ENCODE results near the gene NEO1.

The NEO1 gene

DNA sequence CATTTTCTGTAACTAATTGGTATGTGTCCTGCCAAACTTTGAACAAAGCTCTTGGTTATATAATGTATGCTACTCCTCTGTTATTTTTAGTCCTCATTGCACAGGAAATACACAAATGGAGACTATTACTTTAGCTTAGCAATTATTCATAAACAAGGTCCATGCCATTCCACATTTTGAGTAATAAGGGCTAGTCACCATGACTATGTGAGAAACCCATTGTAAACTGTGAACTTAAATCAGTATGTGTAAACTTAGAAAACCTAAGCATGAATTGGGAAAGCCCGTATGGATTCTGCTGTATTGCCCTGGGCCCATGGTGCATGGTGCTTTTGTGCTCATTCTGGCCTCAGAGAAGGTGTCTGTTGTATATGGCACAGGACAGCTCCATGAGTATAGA, 216.2 kb downstream of the NEO1 start:
- H3K27me3 ChIP-seq (ENCODE audit: low read length), result no peaks in the 10 kb centered on the region
- H2AFZ ChIP-seq (ENCODE audit: low read depth, low read length, severe bottlenecking), result no peak overlapping the region
- no peaks in the 10 kb centered on the region for H3K9me2 ChIP-seq (replicated peaks; ENCODE audit: insufficient read depth, low read length)
- no peaks in the 10 kb centered on the region for H3K36me3 ChIP-seq (ENCODE audit: low read length)
- TF ChIP-seq EZH2phosphoT487 (conservative IDR thresholded peaks at IDR 0.05; ENCODE audit: low read length), result no peak
- no peak for TF ChIP-seq CTCF (IDR thresholded peaks at IDR 0.05; ENCODE audit: insufficient read depth, low read length, poor library complexity, severe bottlenecking)
- no peaks in the 10 kb centered on the region for H4K20me1 ChIP-seq (ENCODE audit: low read depth, low read length)
- no peaks in the 10 kb centered on the region for H3K79me2 ChIP-seq (ENCODE audit: insufficient read depth, low read length)
- no peak overlapping the region for H3K27ac ChIP-seq (ENCODE audit: low read depth, low read length)
- no peak overlapping the region for H3K9ac ChIP-seq (ENCODE audit: low read length)
- no peaks in the 10 kb centered on the region for H3F3A ChIP-seq (ENCODE audit: insufficient read depth)
- H3K4me3 ChIP-seq (ENCODE audit: insufficient read depth, low read length, poor library complexity, severe bottlenecking), result no peak overlapping the region
- no peaks in the 10 kb centered on the region for H3K9me3 ChIP-seq (ENCODE audit: insufficient read depth, low read length)
- H3K4me2 ChIP-seq (ENCODE audit: low read depth, low read length, poor library complexity, severe bottlenecking), result no peak overlapping the region

DNA sequence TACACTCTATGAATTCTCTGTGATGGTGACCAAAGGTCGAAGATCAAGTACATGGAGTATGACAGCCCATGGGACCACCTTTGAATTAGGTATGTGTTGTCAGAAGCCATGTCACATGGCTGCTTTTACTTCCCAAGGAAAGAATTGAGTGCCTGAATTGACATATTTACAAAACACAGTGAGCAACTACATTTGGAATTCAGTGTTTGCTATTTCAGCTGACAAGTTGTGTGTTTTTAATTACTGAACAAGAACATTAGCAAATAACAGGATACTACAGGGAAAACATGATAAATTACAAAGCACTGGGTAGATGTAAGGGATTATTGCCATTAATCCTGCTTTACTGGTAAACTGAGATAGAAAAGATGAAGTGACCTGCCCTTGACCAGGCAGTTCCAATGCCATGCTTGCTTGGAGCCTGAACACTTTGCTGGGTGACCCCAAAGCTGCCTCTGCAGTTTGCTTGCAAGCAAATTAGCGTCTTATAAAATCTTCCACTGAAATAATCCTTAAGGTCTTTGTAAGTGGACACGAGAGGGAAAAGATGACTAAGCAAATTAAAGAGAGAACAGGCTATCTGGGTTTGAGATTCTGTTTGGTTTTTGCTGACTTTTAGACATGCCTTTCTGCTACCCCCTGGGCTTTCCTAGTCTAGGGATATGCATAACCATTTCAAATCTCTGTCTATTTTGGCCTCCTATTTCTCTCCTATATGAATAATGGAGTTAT, 218.3 kb downstream of the NEO1 start:
- Histone ChIP-seq H3K27me3 (ENCODE audit: low read length) (no peaks in the 10 kb centered on the region), H4K20me1 (ENCODE audit: low read depth, low read length) (no peaks in the 10 kb centered on the region), H3K36me3 (ENCODE audit: low read length) (no peaks in the 10 kb centered on the region), H3K4me3 (ENCODE audit: insufficient read depth, low read length, poor library complexity, severe bottlenecking) (no peak overlapping the region), H3K79me2 (ENCODE audit: insufficient read depth, low read length) (no peaks in the 10 kb centered on the region), H3K9me2 (replicated peaks; ENCODE audit: insufficient read depth, low read length) (no peaks in the 10 kb centered on the region), H3K9me3 (ENCODE audit: insufficient read depth, low read length) (no peaks in the 10 kb centered on the region), H3K4me2 (ENCODE audit: low read depth, low read length, poor library complexity, severe bottlenecking) (no peak overlapping the region), H3F3A (ENCODE audit: insufficient read depth) (no peaks in the 10 kb centered on the region), H3K27ac (ENCODE audit: low read depth, low read length) (no peak overlapping the region), H3K9ac (ENCODE audit: low read length) (no peak overlapping the region), H2AFZ (ENCODE audit: low read depth, low read length, severe bottlenecking) (no peak overlapping the region)
- TF ChIP-seq EZH2phosphoT487 (conservative IDR thresholded peaks at IDR 0.05; ENCODE audit: low read length) (no peak), CTCF (IDR thresholded peaks at IDR 0.05; ENCODE audit: insufficient read depth, low read length, poor library complexity, severe bottlenecking) (no peak)

- Histone ChIP-seq H3K79me2 (ENCODE audit: insufficient read depth, low read length) (no peaks in the 10 kb centered on the region), H3K27ac (ENCODE audit: low read depth, low read length) (no peak overlapping the region), H3K27me3 (ENCODE audit: low read length) (no peaks in the 10 kb centered on the region), H3K4me2 (ENCODE audit: low read depth, low read length, poor library complexity, severe bottlenecking) (no peak overlapping the region), H2AFZ (ENCODE audit: low read depth, low read length, severe bottlenecking) (no peak overlapping the region), H3K4me3 (ENCODE audit: insufficient read depth, low read length, poor library complexity, severe bottlenecking) (no peak overlapping the region), H3K9ac (ENCODE audit: low read length) (no peak overlapping the region), H3K9me2 (replicated peaks; ENCODE audit: insufficient read depth, low read length) (no peaks in the 10 kb centered on the region), H3F3A (ENCODE audit: insufficient read depth) (no peaks in the 10 kb centered on the region), H4K20me1 (ENCODE audit: low read depth, low read length) (no peaks in the 10 kb centered on the region), H3K36me3 (ENCODE audit: low read length) (no peaks in the 10 kb centered on the region), H3K9me3 (ENCODE audit: insufficient read depth, low read length) (no peaks in the 10 kb centered on the region)
- TF ChIP-seq EZH2phosphoT487 (conservative IDR thresholded peaks at IDR 0.05; ENCODE audit: low read length) (no peak), CTCF (IDR thresholded peaks at IDR 0.05; ENCODE audit: insufficient read depth, low read length, poor library complexity, severe bottlenecking) (peak; percentile 69)
Observed at GRCh38 chr15:73273181-73274002, 221.1 kb downstream of the NEO1 start.
